Kidney epithelial cell (primary cell): ENCODE data around the gene DENND4B. TPM values are rescaled to one million over a fixed set of nuclear protein-coding genes. Genes with fewer than 3 reads are reported as not detected.

Source experiments
- DNase-seq: peaks from one replicate; pipeline ENCODE4 v3.0.0-alpha.2; 2010; ENCODE audit warnings: low read depth
- H3K27me3 ChIP-seq: 2 replicates; pipeline ENCODE4 v1.6.0; 2011; ENCODE audit warnings: low read length; ENCODE audit not compliant: control insufficient read depth, insufficient read depth
- H3K36me3 ChIP-seq: 2 replicates; pipeline ENCODE4 v1.5.1; 2011; ENCODE audit warnings: low read length; ENCODE audit not compliant: control insufficient read depth, insufficient read depth
- H3K4me3 ChIP-seq: 2 replicates; pipeline ENCODE4 v1.5.1; 2011; ENCODE audit warnings: low read depth, mild to moderate bottlenecking, control low read depth, low read length
- total RNA-seq: library from RNA; depleted of rRNA; stranded (reverse); fragments of >200 nt; gene quantifications from 2 replicates; pipeline ENCODE4 v1.2.3, GENCODE V29; 2015
- TF ChIP-seq, protein P1 (sequence below): IDR thresholded peaks from 2 replicates; pipeline ENCODE4 v1.5.1; 2011; ENCODE audit warnings: mild to moderate bottlenecking, moderate library complexity, low read length, control low read depth, inconsistent platforms; ENCODE audit not compliant: insufficient read depth, poor library complexity, severe bottlenecking

The DENND4B gene
- total RNA-seq, 1 donor from 2014 or later = 25.1 TPM

DNA sequence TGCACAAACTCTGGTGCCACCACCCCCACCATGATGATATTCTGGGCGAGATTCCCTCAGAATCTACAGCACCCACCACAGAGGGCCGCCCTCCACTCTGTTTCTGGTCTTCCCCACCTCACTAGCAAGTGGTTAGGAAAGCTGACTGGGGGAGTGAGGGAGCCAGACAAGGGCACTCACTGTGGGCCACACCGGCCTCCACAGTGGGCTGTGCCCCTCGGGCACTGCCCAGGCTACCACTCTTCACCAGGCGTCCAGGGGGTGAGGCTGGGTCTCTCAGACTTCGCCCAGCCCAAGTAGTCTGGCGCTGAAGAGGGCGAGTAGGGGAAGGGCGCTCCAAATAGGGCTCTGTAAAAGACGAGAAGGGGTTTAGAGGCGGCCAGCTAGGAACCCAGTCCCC, 12.6 kb downstream of the DENND4B start:
- no peak for DNase-seq
- H3K27me3 ChIP-seq = no peaks in the 10 kb centered on the region
- no peak overlapping the region for H3K4me3 ChIP-seq
- TF ChIP-seq, protein P1, sequence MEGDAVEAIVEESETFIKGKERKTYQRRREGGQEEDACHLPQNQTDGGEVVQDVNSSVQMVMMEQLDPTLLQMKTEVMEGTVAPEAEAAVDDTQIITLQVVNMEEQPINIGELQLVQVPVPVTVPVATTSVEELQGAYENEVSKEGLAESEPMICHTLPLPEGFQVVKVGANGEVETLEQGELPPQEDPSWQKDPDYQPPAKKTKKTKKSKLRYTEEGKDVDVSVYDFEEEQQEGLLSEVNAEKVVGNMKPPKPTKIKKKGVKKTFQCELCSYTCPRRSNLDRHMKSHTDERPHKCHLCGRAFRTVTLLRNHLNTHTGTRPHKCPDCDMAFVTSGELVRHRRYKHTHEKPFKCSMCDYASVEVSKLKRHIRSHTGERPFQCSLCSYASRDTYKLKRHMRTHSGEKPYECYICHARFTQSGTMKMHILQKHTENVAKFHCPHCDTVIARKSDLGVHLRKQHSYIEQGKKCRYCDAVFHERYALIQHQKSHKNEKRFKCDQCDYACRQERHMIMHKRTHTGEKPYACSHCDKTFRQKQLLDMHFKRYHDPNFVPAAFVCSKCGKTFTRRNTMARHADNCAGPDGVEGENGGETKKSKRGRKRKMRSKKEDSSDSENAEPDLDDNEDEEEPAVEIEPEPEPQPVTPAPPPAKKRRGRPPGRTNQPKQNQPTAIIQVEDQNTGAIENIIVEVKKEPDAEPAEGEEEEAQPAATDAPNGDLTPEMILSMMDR = no peak
- H3K36me3 ChIP-seq = peaks cover 6% of the 10 kb centered on the region

DNA sequence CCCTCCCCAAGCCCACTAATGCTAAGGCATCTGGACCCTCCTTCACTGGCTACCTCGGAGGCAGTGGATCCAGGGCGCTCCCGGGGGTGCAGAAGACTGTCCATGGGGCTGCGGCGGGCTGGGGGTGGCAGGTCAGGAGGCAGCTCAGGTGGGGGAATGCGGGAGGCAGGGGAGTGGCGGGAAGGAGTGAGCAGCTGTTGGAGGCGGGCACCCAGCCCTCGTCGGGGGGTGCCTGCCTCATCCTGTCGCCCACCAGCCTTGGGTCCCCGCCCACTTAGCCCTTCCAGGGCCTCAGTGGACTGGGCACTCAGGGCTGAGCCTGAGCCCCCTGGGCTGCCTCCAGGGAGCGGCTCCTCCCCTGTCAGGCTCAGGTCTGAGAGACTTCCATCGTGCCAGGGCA, 13.1 kb downstream of the DENND4B start:
- Histone ChIP-seq H3K27me3 (no peaks in the 10 kb centered on the region), H3K4me3 (no peak overlapping the region), H3K36me3 (peaks cover 6% of the 10 kb centered on the region)
- TF ChIP-seq, protein P1 = no peak
- DNase-seq = no peak

DNA sequence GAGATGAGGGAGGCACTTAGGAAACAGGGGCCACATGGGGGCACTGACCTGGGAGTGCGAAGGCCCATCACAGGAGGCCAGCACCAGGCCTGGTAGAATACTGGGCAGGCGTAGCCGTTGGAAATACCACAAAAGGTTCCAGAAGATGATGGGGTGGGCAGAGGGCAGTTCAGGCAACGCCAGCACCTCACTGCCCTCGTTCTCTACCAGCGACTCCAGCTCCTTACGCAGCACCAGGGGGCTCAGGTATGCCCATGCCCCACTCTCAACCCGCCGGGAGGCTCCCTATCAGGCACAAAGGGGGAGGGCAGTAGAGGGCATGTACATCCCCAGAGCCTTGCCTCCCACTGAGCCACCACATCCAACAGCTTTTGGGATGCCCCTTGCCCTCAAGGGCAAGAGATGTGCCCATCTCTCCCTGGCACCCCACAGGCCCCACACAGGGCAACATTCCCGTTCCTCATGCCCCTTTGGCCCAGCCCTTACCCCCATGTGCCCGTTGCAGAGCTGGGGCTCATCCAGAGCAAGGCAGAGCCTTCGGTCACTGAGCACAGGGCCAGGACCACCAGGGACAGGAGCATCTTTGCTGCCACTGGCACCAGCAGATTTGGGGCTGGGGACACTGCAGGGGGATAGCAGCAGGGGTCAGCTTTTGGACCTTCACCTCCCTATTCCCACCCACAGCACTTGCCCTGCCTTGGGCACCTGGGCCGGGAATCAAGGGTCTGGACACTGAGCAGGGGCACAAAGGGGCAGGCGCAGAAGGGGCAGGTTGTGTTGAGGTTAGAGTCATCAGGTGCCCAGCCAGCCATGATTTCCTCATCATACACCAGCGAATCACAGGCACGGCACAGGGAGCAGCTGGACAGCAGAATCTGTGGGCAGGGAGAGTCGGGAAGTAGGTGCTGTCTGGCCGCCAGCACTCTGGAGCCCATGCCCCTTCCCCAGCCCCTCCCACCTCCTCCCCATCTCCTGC, 14.1 kb downstream of the DENND4B start:
- no peak for DNase-seq
- TF ChIP-seq, protein P1 = no peak
- H3K4me3 ChIP-seq = no peak overlapping the region
- H3K27me3 ChIP-seq = no peaks in the 10 kb centered on the region
- peaks cover 4% of the 10 kb centered on the region for H3K36me3 ChIP-seq

DNA sequence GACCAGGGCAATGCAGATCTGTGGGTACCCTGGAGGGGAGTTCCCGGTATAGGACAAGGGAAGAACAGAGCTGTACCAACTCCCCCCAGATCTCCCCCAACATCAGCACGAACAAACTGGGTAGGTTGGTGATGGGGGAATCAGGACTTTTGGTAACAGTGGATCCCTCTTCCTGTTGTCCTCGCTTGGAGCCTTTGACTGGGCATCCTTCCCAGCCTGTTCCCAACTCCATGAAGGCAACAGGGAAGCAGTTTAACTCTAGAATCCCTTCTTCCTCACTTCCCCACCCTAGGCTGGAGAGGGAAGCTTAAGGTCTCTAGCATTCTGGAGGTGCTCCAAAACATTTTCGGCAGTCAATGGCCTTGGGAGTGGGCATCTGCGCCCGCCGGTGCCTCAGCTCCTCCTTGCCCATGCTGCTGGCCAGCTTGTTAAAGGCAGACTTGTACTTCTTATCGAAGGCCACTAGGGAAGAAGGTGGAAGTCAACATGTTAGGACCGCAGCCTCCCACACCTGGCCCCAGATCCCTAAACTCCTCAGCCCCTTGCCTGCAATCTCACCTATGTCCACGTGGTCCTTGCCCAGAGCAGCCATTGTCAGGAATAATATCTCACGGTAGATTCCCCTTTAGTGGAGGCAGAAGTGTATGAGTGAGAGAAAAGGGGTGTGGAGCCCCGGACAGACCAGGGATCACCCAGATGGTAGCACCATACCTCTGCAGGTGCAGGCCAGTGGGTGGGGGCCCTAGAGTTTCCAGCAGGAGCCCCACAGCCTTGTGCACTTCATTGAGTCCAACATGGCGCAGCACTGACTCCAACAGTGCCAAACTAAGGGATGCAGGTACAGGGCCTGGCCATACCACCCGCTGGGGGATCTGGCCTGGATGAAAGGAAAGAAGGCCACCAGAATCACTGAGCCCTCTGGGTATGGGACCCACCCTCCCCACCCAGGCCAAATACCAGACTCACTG, 16.3 kb downstream of the DENND4B start:
- no peak for DNase-seq
- Histone ChIP-seq H3K4me3 (no peak overlapping the region), H3K36me3 (no peaks in the 10 kb centered on the region), H3K27me3 (no peaks in the 10 kb centered on the region)
- TF ChIP-seq, protein P1 = no peak

GRCh38 chr1:153929426-153929825, 17.1 kb downstream of the DENND4B start:
- DNase-seq = no peak
- Histone ChIP-seq H3K4me3 (no peak overlapping the region), H3K36me3 (no peaks in the 10 kb centered on the region), H3K27me3 (no peaks in the 10 kb centered on the region)
- TF ChIP-seq, protein P1 = no peak
